UCSD-AML1 (cell line): ENCODE results near the gene ST7.

Source experiments
- DNase-seq: peaks from one replicate; lab custom pipeline; 2025; ENCODE audit not compliant: unreplicated experiment; lab: John Stamatoyannopoulos, UW

The ST7 gene

DNA sequence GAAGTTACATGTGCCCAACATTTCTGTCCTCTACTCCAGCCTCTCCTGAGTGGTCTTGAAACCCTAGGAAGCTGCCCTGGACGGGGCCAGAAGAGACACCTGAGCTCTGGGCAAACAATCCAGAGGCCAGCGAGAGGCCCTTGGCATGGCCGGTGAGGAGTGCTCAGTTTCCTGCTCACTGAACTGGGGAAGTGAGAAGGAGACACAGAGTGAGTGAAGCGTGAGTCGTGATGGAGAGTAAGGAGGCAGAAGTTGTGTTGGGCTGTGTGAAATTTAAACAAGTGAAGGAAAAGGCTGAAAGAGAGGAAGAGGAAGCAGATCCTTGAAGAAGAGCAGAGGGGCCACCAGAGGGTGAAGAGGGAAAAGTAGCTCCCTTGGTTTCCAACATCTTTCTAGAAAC is 296.4 kb downstream of the ST7 start:
- DNase-seq = no peak

DNA sequence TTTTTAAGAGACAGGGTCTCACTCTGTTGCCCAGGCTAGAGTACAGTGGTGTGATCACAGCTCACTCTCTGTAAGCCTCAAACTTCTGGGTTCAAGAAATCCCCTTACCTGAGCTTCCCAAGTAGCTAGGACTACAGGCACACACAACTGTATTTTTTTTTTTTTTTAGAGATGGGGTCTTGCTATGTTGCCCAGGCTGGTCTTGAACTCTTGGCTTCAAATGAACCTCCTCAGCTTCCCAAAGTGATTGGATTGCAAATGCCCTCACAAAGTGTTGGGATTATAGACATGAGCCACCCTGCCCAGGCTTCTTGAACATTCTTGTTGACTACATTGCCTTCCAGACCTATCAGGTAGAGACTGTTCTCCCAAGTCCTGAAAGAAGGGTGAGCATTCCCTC is 296.9 kb downstream of the ST7 start:
- no peak for DNase-seq

DNA sequence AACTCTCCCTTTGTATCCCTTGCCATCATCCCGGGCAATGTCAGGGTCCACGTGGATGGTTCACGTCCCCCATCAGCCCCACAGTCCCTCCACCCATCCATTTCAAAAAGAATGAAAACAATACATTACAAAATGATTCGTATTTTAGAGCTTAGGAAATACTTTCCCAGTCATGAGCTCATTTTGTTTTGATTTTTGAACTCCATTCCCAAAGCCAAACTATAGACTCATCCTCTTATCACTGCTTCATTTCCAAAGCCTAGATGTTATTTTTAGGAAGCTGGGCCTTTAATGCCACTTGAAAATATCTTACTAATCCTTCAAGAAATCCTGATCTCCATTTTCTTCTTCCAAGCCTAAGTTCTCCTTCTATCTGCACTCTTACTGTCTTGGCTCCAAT is 297.5 kb downstream of the ST7 start:
- no peak for DNase-seq

DNA sequence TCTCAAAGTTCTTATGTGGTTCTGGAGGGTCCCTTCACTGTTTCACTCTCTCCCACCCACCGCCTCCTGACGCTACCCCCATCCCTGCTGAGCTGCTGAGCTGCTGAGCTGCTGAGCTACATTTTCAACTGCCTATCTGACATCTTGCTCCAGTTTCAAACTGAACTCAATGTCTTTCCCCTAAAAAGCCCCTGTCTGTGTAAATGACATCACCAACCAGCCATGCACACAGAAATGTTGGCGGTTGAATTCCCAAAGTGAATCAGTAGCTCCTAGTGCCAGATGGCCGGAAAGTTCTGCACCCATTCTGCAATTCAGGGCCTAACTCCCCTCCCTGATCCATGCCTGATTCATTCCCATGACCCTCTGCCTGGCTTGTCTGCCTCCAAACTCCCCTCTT is 298.4 kb downstream of the ST7 start:
- DNase-seq = no peak

DNA sequence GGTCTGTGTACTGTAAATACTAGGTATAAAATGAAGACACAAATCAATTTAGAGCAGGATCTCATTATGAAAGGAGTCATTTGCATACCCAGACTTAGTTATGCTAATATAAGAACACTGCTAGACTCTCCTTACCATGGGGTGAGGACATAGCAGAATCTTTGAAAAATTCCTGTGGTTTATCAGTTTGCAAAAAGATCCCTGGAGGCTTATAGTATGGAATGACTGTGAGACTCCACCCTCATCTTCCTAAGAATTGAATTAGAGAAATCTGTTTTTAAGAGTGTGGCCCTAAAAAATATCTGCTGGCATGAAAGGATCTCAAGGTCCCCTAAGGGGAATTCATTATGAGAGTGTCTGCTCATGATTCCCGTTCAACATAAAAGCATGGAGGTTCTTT is 306.3 kb downstream of the ST7 start:
- DNase-seq = no peak

DNA sequence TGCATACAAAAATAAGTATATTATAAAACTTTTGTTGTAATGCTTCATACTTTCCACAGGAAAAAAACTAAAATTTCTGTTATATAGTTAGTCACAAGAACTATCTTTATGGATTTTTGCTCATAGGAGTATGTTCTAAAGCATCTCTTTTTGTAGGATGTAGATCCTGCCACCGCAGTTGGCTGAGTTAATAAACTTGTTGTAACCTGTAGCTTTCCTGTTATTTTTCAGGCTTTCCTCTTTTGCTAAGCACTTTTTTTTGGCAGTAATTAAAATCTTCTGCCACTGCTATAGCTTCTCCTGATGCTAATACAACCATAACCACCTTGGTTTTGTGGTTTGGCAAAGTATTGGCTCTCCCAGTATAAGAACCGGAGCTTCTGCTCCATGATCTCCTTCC is 309.2 kb downstream of the ST7 start:
- DNase-seq = no peak

DNA sequence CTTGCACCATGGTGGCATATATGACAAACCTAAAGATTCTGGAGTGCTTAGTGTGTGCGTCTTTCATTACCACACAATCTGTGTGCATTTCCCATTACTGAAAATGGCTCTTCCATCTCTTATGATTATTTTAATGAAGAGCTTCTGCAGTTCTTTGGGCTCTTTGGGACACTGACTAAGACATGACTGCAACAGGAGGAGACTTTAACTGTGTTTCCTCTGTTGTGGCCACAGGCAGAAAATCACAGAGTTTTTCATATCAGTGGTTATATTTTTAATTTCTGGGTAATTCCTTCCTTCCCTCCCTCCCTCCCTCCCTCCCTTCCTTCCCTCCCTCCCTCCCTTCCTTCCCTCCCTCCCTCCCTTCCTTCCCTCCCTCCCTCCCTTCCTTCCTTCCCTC is 311.4 kb downstream of the ST7 start:
- DNase-seq = no peak

DNA sequence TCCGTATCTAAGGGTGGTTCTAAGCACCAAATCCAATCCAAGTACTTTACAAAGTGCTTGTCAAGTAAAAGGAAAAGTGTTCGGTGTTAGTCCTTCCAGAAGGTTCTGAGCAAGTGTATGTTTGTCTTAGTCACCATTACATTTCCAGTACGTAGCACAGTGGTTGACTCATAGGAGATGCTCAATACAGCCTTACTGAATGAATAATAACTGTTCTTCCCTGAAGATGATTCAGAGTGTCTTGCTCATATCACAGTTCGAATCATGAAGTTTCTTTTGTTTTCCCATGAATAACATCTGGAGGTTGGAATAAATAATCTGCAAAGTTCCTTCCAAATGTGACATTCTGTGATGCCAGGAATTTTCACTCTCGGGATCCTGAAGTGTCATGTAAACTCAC is 316.1 kb downstream of the ST7 start:
- DNase-seq = no peak

DNA sequence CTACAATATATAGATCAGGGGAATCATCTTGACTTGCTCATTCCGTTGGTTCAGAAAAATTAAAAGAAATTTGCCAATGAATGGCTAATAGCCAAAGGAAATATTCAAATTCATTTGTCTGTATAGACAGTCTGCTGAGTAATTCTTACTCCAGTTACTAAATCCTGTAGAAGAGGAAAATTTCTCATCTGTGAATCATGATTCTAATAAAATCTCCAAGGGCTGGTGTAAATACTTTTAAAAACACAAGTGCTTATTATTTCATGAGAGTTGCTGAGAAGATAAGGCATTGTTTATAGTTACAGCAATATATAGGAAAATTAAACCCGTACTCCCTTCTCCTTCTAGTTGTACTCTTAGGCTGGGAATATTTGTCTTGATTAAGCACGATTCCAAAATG is 316.6 kb downstream of the ST7 start:
- no peak for DNase-seq

DNA sequence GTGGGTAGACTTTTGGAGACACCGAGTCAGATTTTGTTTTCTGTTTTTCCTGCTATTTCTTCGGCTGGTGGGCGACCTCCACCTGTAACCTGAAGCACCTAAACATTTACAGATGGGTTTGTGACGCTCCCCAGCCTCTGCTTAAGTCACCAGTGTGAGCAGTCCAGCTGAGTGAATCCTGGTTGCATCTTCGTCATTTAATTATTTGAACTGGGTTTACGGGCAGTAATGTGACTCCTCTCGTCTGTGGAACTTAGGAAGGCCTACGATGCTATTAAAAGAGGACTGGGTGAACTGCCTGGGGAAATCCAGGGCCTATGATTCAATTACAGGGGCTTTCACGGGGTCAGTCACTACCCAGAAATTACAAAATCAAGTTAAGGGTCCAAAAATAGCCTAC is 317.1 kb downstream of the ST7 start:
- no peak for DNase-seq

DNA sequence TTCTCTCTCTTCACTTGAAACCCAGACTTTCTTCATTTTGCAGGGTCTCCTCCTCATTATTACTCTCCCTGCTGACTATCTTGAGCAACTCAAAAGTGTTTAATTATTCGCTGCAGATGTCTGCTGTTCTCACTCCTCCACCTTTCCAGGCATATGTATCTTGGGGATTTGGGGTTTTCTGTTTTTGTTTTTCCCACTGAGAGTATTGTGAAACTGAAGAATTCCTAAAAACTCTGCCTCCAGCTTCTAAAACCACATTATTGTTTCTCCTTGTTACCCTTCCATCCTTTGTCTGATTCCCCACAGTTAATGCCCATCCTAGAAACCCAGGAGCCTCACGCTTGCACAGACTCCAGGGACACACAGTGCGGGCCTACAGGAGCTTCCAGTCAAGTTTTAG is 318.3 kb downstream of the ST7 start:
- no peak for DNase-seq

DNA sequence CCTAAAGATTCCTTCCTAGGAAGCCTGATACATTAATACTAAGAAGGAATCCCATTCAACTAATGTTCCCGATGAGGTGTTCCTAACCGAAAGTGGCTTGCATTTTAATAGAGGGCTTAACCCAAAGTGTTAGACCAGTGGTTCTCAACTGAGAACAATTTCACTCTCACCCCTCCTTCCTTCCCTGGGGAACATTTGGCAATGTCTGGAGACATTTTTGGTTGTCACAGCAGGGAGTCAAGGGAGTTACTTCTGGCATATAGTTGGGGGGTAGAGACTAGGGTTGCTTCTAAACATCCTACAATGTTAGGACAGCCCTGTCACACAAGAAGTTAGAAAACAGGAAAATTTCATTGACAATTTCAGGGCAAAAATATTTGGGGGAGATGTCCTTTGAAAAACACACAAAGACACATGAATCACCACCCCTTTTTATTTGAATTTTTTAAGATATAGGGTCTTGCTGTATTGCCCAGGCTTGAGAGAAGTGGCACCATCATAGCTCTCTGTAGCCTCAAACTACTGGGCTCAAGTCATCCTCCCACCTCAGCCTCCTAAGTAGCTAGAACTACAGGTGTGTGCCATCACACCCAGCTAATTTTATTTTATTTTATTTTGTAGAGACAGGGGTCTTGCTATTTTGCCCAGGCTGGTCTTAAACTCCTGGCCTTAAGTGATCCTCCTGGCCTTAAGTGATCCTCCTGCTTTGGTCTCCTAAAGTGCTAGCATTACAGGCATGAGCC is 318.9 kb downstream of the ST7 start:
- DNase-seq = no peak

DNA sequence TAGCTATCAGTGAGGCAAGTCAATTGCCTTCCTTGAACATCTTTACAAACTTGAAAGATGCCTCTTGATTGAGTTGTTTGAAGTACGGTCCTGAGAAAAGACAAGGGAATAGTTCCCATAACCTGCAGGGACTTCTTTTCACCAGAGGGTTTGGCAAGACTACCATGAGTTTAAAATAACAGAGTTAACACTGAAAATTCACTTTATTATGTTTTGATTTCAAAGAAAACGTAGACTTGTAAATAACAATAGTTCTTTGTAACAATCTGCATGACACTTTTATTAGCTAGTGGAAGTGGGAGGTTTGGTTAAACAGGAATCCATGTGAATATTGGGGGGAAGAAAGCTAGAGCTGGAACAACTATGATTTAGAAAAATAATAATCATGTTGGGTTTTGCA is 320.0 kb downstream of the ST7 start:
- DNase-seq = no peak

DNA sequence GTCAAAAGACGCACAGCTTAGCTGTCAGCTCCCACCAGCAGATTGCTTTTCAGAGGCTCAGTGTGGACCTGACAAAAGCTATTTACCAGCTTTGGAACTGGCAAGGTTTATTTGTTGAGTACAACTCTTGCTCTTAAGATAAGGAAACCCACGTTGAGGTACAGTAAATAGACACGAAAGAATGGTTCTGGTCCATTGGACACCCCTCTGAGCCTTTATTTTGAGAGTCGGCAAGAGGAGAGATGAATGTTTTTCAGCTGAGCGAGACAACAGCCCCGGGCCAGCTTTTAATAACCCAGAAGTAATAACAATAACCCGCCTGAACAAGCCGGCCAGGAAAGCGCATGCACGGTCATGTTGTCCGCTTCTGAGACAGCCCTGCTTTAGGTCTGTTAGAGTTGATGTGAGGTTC is 320.5 kb downstream of the ST7 start:
- DNase-seq = no peak

DNA sequence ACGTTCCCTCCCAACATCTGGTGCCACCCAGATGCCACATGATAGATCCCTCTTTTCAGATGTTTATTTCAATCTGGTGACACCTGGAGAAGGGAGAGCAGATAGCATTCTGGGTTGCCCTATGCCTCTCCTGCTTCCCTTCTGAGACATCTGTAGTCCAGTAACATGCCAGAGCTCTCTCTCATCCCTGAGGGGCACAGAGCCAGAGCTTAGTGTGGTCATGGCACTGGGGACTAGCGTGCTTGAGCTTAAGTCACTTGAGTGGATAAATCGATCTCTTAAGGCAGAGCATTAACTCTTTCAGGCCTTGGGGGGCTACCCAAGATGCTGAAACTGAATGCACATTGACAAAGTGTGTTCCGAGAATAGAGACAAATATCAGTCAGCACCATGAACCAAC is 321.6 kb downstream of the ST7 start:
- DNase-seq = no peak

DNA sequence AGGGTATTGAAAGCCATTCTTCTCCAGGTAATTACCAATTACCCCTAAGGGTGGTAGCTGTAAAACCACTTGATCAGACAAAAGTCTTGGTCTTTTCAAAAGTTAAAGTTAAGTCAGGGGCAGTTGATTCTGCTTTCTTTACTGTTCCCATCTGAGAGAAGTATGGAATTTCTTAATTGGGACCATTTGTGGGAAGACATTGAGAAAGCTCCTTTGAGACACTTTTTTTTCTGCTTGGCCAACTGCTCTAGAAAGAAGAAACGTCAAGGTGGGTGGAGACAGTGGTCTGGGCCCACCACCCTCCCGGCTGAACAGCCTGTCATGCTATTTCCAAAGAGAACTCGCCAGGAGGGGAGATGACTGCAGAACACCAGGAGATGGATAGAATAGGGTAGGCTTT is 324.3 kb downstream of the ST7 start:
- DNase-seq = no peak

DNA sequence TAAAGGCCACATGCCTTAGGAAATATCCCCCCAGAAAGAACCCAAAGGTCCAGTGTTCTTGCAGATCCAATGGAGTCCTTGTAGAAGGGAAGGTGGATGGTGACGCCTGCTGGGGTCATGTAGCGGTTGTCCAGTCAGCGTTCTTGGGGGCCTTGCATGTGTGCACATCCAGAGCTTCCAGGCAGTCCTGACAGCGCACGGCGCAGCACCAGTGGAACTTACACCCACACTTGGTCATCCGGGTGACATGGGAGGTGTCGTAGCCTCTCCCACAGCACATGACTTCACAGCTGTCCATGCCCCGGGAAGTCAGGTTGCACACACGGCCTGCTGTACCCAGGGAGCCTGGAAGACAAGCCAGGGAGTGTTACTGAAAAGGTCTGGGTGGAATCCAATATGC is 324.7 kb downstream of the ST7 start:
- no peak for DNase-seq

DNA sequence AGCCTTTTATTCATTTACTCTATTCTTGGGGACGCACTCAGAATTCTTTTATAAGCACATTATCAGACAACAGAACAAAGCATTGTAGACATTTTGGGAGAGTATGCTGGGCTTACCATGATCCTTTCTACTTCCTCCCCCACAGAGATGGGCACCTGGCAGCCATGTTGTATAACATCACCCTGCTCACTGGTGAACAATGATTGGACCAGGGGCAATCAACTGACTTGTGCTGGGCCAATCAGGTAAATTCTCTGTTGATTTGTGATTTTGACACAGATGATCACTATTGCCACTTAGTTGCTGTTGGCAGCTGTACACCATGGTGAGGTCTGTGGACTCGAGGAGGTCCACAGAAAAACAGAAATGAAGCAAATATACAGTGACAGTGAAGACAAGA is 325.9 kb downstream of the ST7 start:
- DNase-seq = no peak
